Mesothelial cell of epicardium (in vitro differentiated cells): ENCODE measurements around the gene CLPTM1L. TPM values are rescaled to one million over a fixed set of nuclear protein-coding genes. Genes with fewer than 3 reads are reported as not detected.

ENCODE experiments used
- DNase-seq, 2 experiments: peaks; one replicate each; pipeline ENCODE4 v3.0.0; 2021; ENCODE audit warnings: low spot score in 2 of 2; ENCODE audit not compliant: unreplicated experiment in 2 of 2
- H3K27ac Mint-ChIP-seq: 2 replicates; pipeline ENCODE4 v1.8.0; 2021; ENCODE audit warnings: mixed read lengths
- H3K27me3 Mint-ChIP-seq: 2 replicates; pipeline ENCODE4 v1.8.0; 2021; ENCODE audit warnings: low read depth, mixed read lengths
- H3K36me3 Mint-ChIP-seq: 2 replicates; pipeline ENCODE4 v1.8.0; 2021; ENCODE audit warnings: mixed read lengths
- H3K4me1 Mint-ChIP-seq: 2 replicates; pipeline ENCODE4 v1.8.0; 2021; ENCODE audit warnings: mixed read lengths
- H3K4me3 Mint-ChIP-seq: 2 replicates; pipeline ENCODE4 v1.8.0; 2021; ENCODE audit warnings: mild to moderate bottlenecking, moderate library complexity, mixed read lengths
- H3K9me3 Mint-ChIP-seq: 2 replicates; pipeline ENCODE4 v1.8.0; 2021; ENCODE audit warnings: mixed read lengths
- CTCF ChIP-seq: fragments of 200-600 bp; sonication (generic); IDR thresholded peaks from one replicate; pipeline ENCODE4 v1.5.0; 2021; ENCODE audit warnings: antibody characterized with exemption; ENCODE audit not compliant: unreplicated experiment
- total RNA-seq: library from RNA; stranded (reverse); gene quantifications from 3 replicates; pipeline ENCODE4 v1.2.1, GENCODE V29; 2021

The CLPTM1L gene
- total RNA-seq: 79.3 to 83.9 TPM (median 83.7 TPM) in 3 replicates

DNA sequence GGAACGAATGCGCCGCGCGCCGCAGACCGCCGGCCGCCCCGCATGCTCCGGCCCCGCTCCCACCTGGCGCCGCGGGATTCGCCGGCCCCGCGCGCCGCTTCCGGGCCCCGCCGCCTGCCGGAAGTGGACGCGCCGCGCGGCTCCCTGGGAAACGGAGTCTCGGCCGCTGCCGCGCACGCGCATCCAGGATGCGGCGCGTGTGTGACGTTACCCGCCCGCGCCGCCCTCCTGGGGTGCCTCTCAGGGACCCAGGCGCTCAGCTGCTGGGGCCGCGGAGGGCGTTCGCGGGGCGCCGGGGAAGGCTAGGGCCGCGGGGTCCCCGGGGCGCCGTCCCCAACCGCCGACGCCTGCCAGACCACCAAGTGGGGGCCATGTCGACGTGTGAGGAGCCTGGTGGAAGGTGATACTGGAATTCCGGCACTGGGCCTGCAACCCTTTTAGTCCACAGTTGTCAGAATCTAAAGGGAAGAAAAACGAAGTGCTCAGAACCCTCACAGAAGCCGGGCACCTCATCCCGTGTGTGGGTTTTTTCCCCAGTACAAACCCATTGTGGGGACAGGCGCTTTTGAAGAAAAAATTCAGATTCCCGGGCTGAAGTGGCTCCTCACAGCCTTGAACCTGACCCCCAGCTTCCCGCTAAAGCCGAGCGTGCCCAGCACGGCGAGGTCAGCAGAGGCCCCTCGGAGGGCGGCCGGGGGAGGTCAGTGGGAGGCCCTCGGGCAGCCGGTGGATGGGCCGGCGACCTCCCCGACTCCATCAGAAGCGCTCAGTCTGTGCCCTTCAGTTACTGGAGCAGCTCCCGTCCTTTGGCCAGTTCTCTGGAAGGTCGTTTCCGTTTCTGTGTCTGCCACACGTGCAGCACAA, at the start of gene CLPTM1L:
TSS of gene CLPTM1L (minus strand) at position 125 of the 864 bp plus-strand sequence. CDS start 258 bp downstream, outside the sequence.
- Mint-ChIP-seq H3K27ac (peak within 1 kb of the TSS; percentile 87), H3K36me3 (peaks cover 14% of the 10 kb centered on the region), H3K9me3 (no peaks in the 10 kb centered on the region), H3K4me1 (peaks cover 15% of the 10 kb centered on the region), H3K4me3 (peak within 1 kb of the TSS; percentile 82), H3K27me3 (no peaks in the 10 kb centered on the region)
- TF ChIP-seq CTCF: no peak
- peak; percentile 83 to 89 for DNase-seq

- TF ChIP-seq CTCF: no peak
- Mint-ChIP-seq H3K27me3 (peaks cover 73% of the 10 kb centered on the region), H3K36me3 (no peaks in the 10 kb centered on the region), H3K9me3 (peaks cover 6% of the 10 kb centered on the region), H3K4me3 (no peak overlapping the region), H3K4me1 (no peaks in the 10 kb centered on the region), H3K27ac (no peak overlapping the region)
- no peak for DNase-seq
Measured at GRCh38 chr5:1393571-1394501, 48.9 kb upstream of the CLPTM1L start.

DNA sequence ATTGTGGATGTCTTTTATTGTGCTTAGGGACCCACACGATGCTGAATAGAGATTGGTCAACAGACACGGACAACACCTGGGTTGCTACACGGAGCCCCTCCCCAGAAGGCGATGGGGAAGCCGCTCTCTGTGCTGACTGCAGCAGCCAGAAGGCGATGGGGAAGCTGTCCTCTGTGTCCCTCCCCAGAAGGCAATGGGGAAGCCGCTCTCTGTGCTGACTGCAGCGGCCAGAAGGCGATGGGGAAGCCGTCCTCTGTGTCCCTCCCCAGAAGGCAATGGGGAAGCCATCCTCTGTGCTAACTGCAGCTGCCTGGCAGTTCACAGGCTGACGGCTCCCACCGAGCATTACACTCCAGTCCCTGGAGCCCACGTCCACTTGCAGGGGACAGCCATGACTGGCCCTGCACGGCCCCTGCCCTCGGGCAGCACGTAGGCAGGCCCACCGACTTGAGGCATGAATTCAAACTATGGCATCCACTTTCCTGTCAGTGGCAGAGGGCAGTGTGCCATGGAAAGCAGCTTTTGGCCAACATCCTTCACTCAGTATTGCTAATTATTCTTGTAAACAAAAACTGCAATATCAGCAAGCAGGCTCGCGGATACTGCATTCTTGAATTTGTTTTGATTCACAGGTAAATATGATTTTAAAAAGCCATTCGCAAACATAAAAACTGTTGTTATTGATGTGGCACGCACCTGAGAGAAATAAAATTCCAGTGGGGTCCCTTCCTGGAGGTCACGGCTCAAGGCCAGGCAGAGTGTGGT, 48.1 kb upstream of the CLPTM1L start:
- no peaks in the 10 kb centered on the region for H3K9me3 Mint-ChIP-seq
- TF ChIP-seq CTCF: no peak
- H3K36me3 Mint-ChIP-seq: no peaks in the 10 kb centered on the region
- no peak overlapping the region for H3K4me3 Mint-ChIP-seq
- DNase-seq: no peak
- H3K27me3 Mint-ChIP-seq: peaks cover 74% of the 10 kb centered on the region
- no peak overlapping the region for H3K27ac Mint-ChIP-seq
- H3K4me1 Mint-ChIP-seq: no peaks in the 10 kb centered on the region

- no peaks in the 10 kb centered on the region for H3K4me1 Mint-ChIP-seq
- TF ChIP-seq CTCF: no peak
- H3K27me3 Mint-ChIP-seq: peaks cover 73% of the 10 kb centered on the region
- DNase-seq: no peak
- H3K36me3 Mint-ChIP-seq: no peaks in the 10 kb centered on the region
- H3K27ac Mint-ChIP-seq: no peak overlapping the region
- H3K9me3 Mint-ChIP-seq: no peaks in the 10 kb centered on the region
- no peak overlapping the region for H3K4me3 Mint-ChIP-seq
Measured at GRCh38 chr5:1392261-1392660, 47.4 kb upstream of the CLPTM1L start.

DNA sequence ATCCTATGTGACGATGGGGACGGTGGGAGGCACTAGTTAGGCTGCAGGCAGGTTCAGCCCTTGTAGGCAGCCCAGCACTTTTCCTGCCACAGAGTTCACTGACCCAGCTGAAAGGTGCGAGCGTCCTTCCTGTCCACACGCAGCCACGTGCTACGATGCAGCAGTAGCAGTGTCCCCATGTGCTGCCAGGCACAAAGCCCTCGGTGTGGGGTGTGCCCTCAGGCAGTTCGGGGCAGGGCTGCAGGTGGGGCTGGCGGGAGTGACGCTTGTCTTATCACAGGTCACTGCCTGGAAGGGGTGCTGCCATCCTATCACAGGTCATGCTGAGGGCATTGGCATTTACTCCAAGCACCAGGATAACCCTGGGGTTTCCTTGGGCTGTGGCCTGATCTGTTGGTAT, 46.8 kb upstream of the CLPTM1L start:
- DNase-seq: no peak
- Mint-ChIP-seq H3K27me3 (peaks cover 73% of the 10 kb centered on the region), H3K27ac (no peak overlapping the region)

More for the DNA sequence above, 46.8 kb upstream of the CLPTM1L start:
- no peak for TF ChIP-seq CTCF
- Mint-ChIP-seq H3K9me3 (no peaks in the 10 kb centered on the region), H3K4me1 (peaks cover 4% of the 10 kb centered on the region), H3K36me3 (no peaks in the 10 kb centered on the region), H3K4me3 (no peak overlapping the region)
